ENCODE data around the gene LRRC75B.
"Not testable (repeated sequence)": the region's sequence is repeated elsewhere in the genome, so short reads cannot be mapped to it uniquely, and the experiment has no call there.

DNA sequence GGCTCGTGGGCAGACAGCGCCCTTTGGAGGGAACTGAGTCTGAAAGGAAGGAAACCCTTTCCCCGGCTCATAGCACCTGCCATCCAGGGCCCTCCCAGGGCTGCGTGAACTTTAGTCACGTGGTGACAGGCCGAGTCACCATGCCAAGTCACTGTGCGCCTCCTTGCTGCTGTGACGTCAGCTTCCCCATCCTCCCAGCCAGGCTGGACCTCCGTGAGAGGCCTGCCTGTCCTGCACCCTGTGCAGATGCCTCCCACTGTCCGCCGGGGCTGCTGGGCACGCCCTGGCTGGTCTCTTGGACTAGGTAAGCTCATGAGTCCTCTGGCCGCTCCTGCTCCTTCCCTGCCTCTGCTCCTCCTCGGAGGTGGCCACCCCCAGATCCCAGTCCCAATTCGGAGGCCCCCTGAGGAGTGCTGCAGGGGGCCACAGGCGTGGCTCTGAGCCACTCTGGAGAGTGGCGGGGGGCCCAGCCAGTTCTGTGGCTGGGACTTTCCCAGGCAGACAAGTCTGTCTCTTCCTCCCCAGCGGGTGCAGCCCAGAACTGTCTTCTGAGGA is 14.6 kb upstream of the LRRC75B start:
- TF ChIP-seq, protein P1, sequence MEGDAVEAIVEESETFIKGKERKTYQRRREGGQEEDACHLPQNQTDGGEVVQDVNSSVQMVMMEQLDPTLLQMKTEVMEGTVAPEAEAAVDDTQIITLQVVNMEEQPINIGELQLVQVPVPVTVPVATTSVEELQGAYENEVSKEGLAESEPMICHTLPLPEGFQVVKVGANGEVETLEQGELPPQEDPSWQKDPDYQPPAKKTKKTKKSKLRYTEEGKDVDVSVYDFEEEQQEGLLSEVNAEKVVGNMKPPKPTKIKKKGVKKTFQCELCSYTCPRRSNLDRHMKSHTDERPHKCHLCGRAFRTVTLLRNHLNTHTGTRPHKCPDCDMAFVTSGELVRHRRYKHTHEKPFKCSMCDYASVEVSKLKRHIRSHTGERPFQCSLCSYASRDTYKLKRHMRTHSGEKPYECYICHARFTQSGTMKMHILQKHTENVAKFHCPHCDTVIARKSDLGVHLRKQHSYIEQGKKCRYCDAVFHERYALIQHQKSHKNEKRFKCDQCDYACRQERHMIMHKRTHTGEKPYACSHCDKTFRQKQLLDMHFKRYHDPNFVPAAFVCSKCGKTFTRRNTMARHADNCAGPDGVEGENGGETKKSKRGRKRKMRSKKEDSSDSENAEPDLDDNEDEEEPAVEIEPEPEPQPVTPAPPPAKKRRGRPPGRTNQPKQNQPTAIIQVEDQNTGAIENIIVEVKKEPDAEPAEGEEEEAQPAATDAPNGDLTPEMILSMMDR (IDR thresholded peaks at IDR 0.05): not testable (repeated sequence)
- TF ChIP-seq ZFX (IDR thresholded peaks at IDR 0.05; ENCODE audit: borderline replicate concordance): not testable (repeated sequence)

Measured in 22Rv1 (cell line).